ENCODE data around the gene MEGF11. TPM values are rescaled to one million over a fixed set of nuclear protein-coding genes. Genes with fewer than 3 reads are reported as not detected.

The MEGF11 gene
- total RNA-seq, 1 experiment from 2014 or later: 0.09 TPM

DNA sequence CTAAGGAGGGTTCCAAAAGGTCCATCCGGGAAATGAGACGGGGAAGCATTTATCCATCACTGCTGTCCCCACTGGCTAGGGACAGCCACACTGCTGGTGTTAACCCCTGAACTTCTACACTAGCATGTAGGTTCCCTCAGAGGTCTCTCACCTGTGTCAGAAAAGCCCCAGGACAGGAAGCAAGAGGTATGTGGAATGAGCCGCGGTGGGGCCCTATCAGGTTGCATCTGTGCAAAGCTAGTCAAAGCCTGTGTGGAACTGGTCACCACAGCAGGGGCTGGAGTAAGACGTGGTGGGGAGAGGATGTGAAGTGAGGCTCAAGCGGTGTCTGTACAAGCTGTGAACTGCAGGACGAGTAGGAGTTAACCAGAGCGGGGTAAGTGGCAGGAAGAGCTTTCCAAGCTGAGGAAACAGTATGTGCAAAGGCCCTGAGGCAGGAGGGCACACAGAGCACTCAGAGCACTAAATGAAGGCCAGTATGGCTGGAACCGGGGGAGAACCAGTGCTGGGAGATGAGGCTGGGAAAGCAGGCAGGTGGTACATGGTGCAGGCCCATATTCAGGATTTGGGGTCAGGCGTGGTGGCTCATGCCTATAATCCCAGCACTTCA lies 57.8 kb downstream of the MEGF11 start:
- Mint-ChIP-seq H3K4me3 (ENCODE audit: unreplicated experiment) (no peak overlapping the region), H3K27ac (ENCODE audit: low read depth, unreplicated experiment) (no peak overlapping the region), H3K27me3 (ENCODE audit: insufficient read depth, unreplicated experiment) (no peaks in the 10 kb centered on the region), H3K9me3 (ENCODE audit: unreplicated experiment) (no peaks in the 10 kb centered on the region), H3K4me1 (ENCODE audit: insufficient read depth, unreplicated experiment) (peaks cover 6% of the 10 kb centered on the region), H3K36me3 (ENCODE audit: insufficient read depth, unreplicated experiment) (no peaks in the 10 kb centered on the region)
- TF ChIP-seq, protein P1, sequence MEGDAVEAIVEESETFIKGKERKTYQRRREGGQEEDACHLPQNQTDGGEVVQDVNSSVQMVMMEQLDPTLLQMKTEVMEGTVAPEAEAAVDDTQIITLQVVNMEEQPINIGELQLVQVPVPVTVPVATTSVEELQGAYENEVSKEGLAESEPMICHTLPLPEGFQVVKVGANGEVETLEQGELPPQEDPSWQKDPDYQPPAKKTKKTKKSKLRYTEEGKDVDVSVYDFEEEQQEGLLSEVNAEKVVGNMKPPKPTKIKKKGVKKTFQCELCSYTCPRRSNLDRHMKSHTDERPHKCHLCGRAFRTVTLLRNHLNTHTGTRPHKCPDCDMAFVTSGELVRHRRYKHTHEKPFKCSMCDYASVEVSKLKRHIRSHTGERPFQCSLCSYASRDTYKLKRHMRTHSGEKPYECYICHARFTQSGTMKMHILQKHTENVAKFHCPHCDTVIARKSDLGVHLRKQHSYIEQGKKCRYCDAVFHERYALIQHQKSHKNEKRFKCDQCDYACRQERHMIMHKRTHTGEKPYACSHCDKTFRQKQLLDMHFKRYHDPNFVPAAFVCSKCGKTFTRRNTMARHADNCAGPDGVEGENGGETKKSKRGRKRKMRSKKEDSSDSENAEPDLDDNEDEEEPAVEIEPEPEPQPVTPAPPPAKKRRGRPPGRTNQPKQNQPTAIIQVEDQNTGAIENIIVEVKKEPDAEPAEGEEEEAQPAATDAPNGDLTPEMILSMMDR (IDR thresholded peaks at IDR 0.05; ENCODE audit: unreplicated experiment): no peak
- no TSS peak for BruUV-seq (replicated peaks)
- POLR2A ChIA-PET: no interaction called here
- CTCF ChIA-PET: interaction anchor here (0.6 kb wide), 1 partner anchor 1007 kb away, joined by 6 read pairs; no protein-coding TSS in a partner anchor
- intact Hi-C loops (cut with micrococcal nuclease): no loop called here
- DNase-seq (ENCODE audit: unreplicated experiment): no peak

DNA sequence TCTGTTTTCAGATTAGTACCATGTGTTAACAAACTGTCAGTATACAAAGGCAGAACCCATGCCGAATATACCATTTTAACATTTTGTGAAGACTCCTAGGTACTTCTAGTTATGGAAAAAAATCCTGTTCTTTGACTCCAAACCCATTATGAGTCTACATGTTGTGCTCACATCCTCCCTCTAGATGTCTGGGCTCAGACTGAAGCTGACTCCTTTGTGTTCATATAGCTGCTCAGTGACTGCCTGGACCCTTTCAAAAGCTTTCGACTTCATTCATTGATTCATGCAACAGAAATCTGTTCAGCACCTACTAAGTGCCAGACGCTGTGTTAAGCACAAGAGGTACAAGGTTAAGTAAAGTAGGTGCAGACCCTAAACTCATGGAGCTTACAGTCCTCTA lies 60.5 kb downstream of the MEGF11 start:
- H3K4me1 Mint-ChIP-seq (ENCODE audit: insufficient read depth, unreplicated experiment): peaks cover 6% of the 10 kb centered on the region
- no peak overlapping the region for H3K27ac Mint-ChIP-seq (ENCODE audit: low read depth, unreplicated experiment)
- ChIA-PET CTCF (interaction anchor here (0.6 kb wide), 1 partner anchor 100 kb away, joined by 6 read pairs; no protein-coding TSS in a partner anchor), POLR2A (no interaction called here)
- no peaks in the 10 kb centered on the region for H3K27me3 Mint-ChIP-seq (ENCODE audit: insufficient read depth, unreplicated experiment)
- H3K36me3 Mint-ChIP-seq (ENCODE audit: insufficient read depth, unreplicated experiment): no peaks in the 10 kb centered on the region
- no peaks in the 10 kb centered on the region for H3K9me3 Mint-ChIP-seq (ENCODE audit: unreplicated experiment)
- H3K4me3 Mint-ChIP-seq (ENCODE audit: unreplicated experiment): no peak overlapping the region
- DNase-seq (ENCODE audit: unreplicated experiment): peak; percentile 11
- intact Hi-C loops (cut with micrococcal nuclease): loop anchor here (5.0 kb wide), 1 partner anchor 276 kb away; no protein-coding TSS in a partner anchor
- BruUV-seq (replicated peaks): no TSS peak
- TF ChIP-seq, protein P1 (IDR thresholded peaks at IDR 0.05; ENCODE audit: unreplicated experiment): no peak

DNA sequence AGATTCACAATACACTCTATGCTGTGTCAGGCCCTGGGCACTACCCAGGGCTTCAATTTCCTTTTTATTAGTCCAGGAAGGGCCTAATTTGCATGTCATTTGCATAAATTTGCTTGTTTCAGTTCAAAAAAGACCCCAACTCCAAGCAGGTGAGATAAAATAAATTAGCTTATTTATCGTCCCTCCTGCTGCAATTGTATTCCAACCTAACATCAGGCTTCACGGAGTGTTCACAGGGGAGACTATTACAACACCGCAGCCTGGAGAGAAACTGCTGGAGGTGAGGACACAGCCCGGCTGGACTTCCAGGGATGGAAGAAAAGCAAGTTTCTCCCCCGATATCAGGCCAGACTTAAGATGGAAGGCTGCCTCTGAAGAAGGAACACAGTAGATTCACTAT lies 62.8 kb downstream of the MEGF11 start:
- no peak overlapping the region for H3K4me3 Mint-ChIP-seq (ENCODE audit: unreplicated experiment)
- no peak for DNase-seq (ENCODE audit: unreplicated experiment)
- no peaks in the 10 kb centered on the region for H3K4me1 Mint-ChIP-seq (ENCODE audit: insufficient read depth, unreplicated experiment)
- POLR2A ChIA-PET: no interaction called here
- peaks cover 12% of the 10 kb centered on the region for H3K27me3 Mint-ChIP-seq (ENCODE audit: insufficient read depth, unreplicated experiment)
- no peak overlapping the region for H3K27ac Mint-ChIP-seq (ENCODE audit: low read depth, unreplicated experiment)
- CTCF ChIA-PET: interaction anchor here (0.6 to 1.5 kb wide), 2 partner anchors 10 to 200 kb away, joined by 5 read pairs; no protein-coding TSS in a partner anchor
- TF ChIP-seq, protein P1 (IDR thresholded peaks at IDR 0.05; ENCODE audit: unreplicated experiment): no peak
- no peaks in the 10 kb centered on the region for H3K36me3 Mint-ChIP-seq (ENCODE audit: insufficient read depth, unreplicated experiment)
- H3K9me3 Mint-ChIP-seq (ENCODE audit: unreplicated experiment): no peaks in the 10 kb centered on the region
- BruUV-seq (replicated peaks): no TSS peak
- intact Hi-C loops (cut with micrococcal nuclease): loop anchor here (1.0 to 5.0 kb wide), 2 partner anchors 209 to 273 kb away; no protein-coding TSS in a partner anchor

GRCh38 chr15:66189291-66189690 lies 64.3 kb downstream of the MEGF11 start:
- BruUV-seq (replicated peaks): no TSS peak
- POLR2A ChIA-PET: no interaction called here
- H3K4me1 Mint-ChIP-seq (ENCODE audit: insufficient read depth, unreplicated experiment): no peaks in the 10 kb centered on the region

More at GRCh38 chr15:66189291-66189690, 64.3 kb downstream of the MEGF11 start:
- H3K27me3 Mint-ChIP-seq (ENCODE audit: insufficient read depth, unreplicated experiment): peaks cover 27% of the 10 kb centered on the region
- no peak for DNase-seq (ENCODE audit: unreplicated experiment)
- TF ChIP-seq, protein P1 (IDR thresholded peaks at IDR 0.05; ENCODE audit: unreplicated experiment): no peak
- intact Hi-C loops (cut with micrococcal nuclease): no loop called here
- CTCF ChIA-PET: no interaction called here
- H3K27ac Mint-ChIP-seq (ENCODE audit: low read depth, unreplicated experiment): no peak overlapping the region
- H3K36me3 Mint-ChIP-seq (ENCODE audit: insufficient read depth, unreplicated experiment): no peaks in the 10 kb centered on the region
- no peaks in the 10 kb centered on the region for H3K9me3 Mint-ChIP-seq (ENCODE audit: unreplicated experiment)
- H3K4me3 Mint-ChIP-seq (ENCODE audit: unreplicated experiment): no peak overlapping the region
